Peyer's patch (tissue), 4 donors: ENCODE results near the gene KBTBD3. TPM values are rescaled to one million over a fixed set of nuclear protein-coding genes. Genes with fewer than 3 reads are reported as not detected.

Experiments used
- DNase-seq, 3 donors: peaks; one replicate each; pipeline ENCODE4 v3.0.0-alpha.2; 2017 to 2019
- H3K27ac ChIP-seq, 4 donors: fragments of 200-600 bp; sonication (generic); one replicate each; pipeline ENCODE4 v1.5.1; 2016 to 2019
- H3K27me3 ChIP-seq, 2 donors: fragments of 200-600 bp; sonication (generic); one replicate each; pipeline ENCODE4 v1.5.1; 2019
- H3K36me3 ChIP-seq, 3 donors: fragments of 200-600 bp; sonication (generic); one replicate each; pipeline ENCODE4 v1.5.1; 2016 to 2019
- H3K4me1 ChIP-seq, 4 donors: fragments of 200-600 bp; sonication (generic); one replicate each; pipeline ENCODE4 v1.5.1; 2016 to 2019
- H3K4me3 ChIP-seq, 4 donors: fragments of 200-600 bp; sonication (generic); 1 replicate in 3 of 4; 2 replicates in 1 of 4; pipeline ENCODE4 v1.5.1; 2016 to 2019; ENCODE audit warnings: mild to moderate bottlenecking in 1 of 4
- H3K9me3 ChIP-seq, 4 donors: fragments of 200-600 bp; sonication (generic); one replicate each; pipeline ENCODE4 v1.5.1; 2016 to 2019; ENCODE audit warnings: mild to moderate bottlenecking in 1 of 4
- CTCF ChIP-seq, 6 experiments: fragments of 450-650 bp in 4 of 6; fragments of 200-600 bp in 2 of 6; sonication (generic) in 1 of 6; IDR thresholded peaks; one replicate each; pipeline ENCODE4 v1.5.1; 2017 to 2019; ENCODE audit warnings: antibody characterized with exemption in 6 of 6, mild to moderate bottlenecking in 3 of 6, moderate library complexity in 1 of 6
- POLR2A ChIP-seq, 2 donors: fragments of 450-650 bp; IDR thresholded peaks; one replicate each; pipeline ENCODE4 v1.5.1; 2017; ENCODE audit warnings: antibody characterized with exemption in 2 of 2, mild to moderate bottlenecking in 2 of 2, moderate library complexity in 2 of 2
- total RNA-seq, 4 donors: library from RNA; depleted of rRNA; stranded (reverse); fragments of >200 nt; gene quantifications; one replicate each; pipeline ENCODE4 v1.1.0, GENCODE V29; 2016

The KBTBD3 gene
- total RNA-seq, 4 donors from 2014 or later: 1.7 to 15.4 (median 11.9) TPM

GRCh38 chr11:106032861-106033260, 44.3 kb downstream of the KBTBD3 start:
- H3K4me3 ChIP-seq: no peak overlapping the region
- H3K27ac ChIP-seq: no peak overlapping the region
- DNase-seq: no peak
- no peaks in the 10 kb centered on the region for H3K36me3 ChIP-seq
- no peaks in the 10 kb centered on the region for H3K27me3 ChIP-seq
- H3K4me1 ChIP-seq: no peaks in the 10 kb centered on the region
- no peaks in the 10 kb centered on the region for H3K9me3 ChIP-seq
- TF ChIP-seq CTCF (IDR thresholded peaks at IDR 0.05): no peak
- TF ChIP-seq POLR2A (IDR thresholded peaks at IDR 0.05): no peak

GRCh38 chr11:106031936-106032335, 45.2 kb downstream of the KBTBD3 start:
- DNase-seq: no peak
- no peak overlapping the region for H3K27ac ChIP-seq
- H3K9me3 ChIP-seq: no peaks in the 10 kb centered on the region
- no peaks in the 10 kb centered on the region for H3K4me1 ChIP-seq
- no peak for TF ChIP-seq CTCF (IDR thresholded peaks at IDR 0.05)
- H3K4me3 ChIP-seq: no peak overlapping the region
- no peaks in the 10 kb centered on the region for H3K36me3 ChIP-seq
- no peaks in the 10 kb centered on the region for H3K27me3 ChIP-seq

GRCh38 chr11:106031202-106031810, 45.8 kb downstream of the KBTBD3 start:
- Histone ChIP-seq H3K36me3 (no peaks in the 10 kb centered on the region), H3K4me1 (no peaks in the 10 kb centered on the region), H3K9me3 (no peaks in the 10 kb centered on the region), H3K27ac (no peak overlapping the region), H3K27me3 (no peaks in the 10 kb centered on the region), H3K4me3 (no peak overlapping the region)
- no peak for TF ChIP-seq POLR2A (IDR thresholded peaks at IDR 0.05)
- TF ChIP-seq CTCF (IDR thresholded peaks at IDR 0.05): no peak
- no peak for DNase-seq

GRCh38 chr11:106030609-106031008, 46.5 kb downstream of the KBTBD3 start:
- Histone ChIP-seq H3K27ac (no peak overlapping the region), H3K36me3 (no peaks in the 10 kb centered on the region), H3K4me1 (no peaks in the 10 kb centered on the region), H3K4me3 (no peak overlapping the region), H3K9me3 (no peaks in the 10 kb centered on the region), H3K27me3 (no peaks in the 10 kb centered on the region)
- no peak for TF ChIP-seq POLR2A (IDR thresholded peaks at IDR 0.05)
- no peak for TF ChIP-seq CTCF (IDR thresholded peaks at IDR 0.05)
- DNase-seq: no peak

- H3K9me3 ChIP-seq: no peaks in the 10 kb centered on the region
- no peaks in the 10 kb centered on the region for H3K27me3 ChIP-seq
- H3K4me3 ChIP-seq: peak overlapping the region; percentile 72 to 85 (median 80)
- peak overlapping the region; percentile 43 to 87 (median 74) for H3K27ac ChIP-seq
- no peak for DNase-seq
- no peaks in the 10 kb centered on the region for H3K36me3 ChIP-seq
- TF ChIP-seq CTCF (IDR thresholded peaks at IDR 0.05): no peak
- no peak for TF ChIP-seq POLR2A (IDR thresholded peaks at IDR 0.05)
- peaks cover 0 to 18% (median 6%) of the 10 kb centered on the region in 4 donors for H3K4me1 ChIP-seq
Observed at GRCh38 chr11:106022795-106023275, 54.3 kb downstream of the KBTBD3 start.
